ENCODE data around the gene PACRG.

GRCh38 chr6:163001330-163001729 lies 273.6 kb downstream of the PACRG start:
- no peak for TF ChIP-seq RFX5 (IDR thresholded peaks at IDR 0.05)
- no peak for TF ChIP-seq HMGXB4 (CRISPR knock-in tag; IDR thresholded peaks at IDR 0.05; ENCODE audit: borderline replicate concordance)
- TF ChIP-seq CTCF (IDR thresholded peaks at IDR 0.05): no peak
- TF ChIP-seq CBX2 (IDR thresholded peaks at IDR 0.05; ENCODE audit: borderline replicate concordance, low read depth): no peak
- TF ChIP-seq CHD4 (IDR thresholded peaks at IDR 0.05; ENCODE audit: borderline replicate concordance): no peak
- no peak for TF ChIP-seq ZNF302 (CRISPR knock-in tag; IDR thresholded peaks at IDR 0.05)
- TF ChIP-seq FOSL2 (IDR thresholded peaks at IDR 0.05): no peak
- no peak for TF ChIP-seq FOSL2 (CRISPR knock-in tag; IDR thresholded peaks at IDR 0.05)
